ENCODE results near the gene HSD17B2.

- TF ChIP-seq POLR2A (IDR thresholded peaks at IDR 0.05) (no peak), CTCF (IDR thresholded peaks at IDR 0.05) (no peak)
Measured at GRCh38 chr16:81996664-81997509, 38.2 kb upstream of the HSD17B2 start.
